LNCAP (cell line): ENCODE measurements around the gene MYO19.

ENCODE experiments used
- TF ChIP-seq, protein P1 (sequence below): fragments of 450-650 bp; IDR thresholded peaks from 2 replicates; pipeline ENCODE4 v1.5.1; 2017; ENCODE audit warnings: mild to moderate bottlenecking

The MYO19 gene

DNA sequence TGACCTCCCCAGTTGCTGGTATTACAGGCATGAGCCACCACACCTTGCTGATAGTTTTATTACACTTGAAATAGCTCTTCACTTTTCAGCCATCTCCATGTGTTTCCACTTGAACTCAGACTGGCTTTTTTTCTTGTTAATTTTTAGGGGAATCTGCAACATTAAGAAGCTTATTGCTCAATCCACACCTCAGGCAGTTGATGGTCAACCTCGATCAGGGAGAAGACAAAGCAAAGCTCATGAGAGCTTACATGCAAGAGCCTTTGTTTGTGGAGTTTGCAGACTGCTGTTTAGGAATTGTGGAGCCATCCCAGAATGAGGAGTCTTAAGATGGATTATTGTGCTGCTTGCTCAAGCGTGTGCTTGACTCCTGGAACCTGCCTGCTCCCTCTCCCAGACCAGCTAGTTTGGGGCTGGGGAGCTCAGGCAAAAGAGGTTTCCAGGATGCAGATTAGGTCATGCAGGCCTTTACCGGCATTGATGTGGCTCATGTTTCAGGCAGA, 39.5 kb downstream of the MYO19 start:
- TF ChIP-seq, protein P1, sequence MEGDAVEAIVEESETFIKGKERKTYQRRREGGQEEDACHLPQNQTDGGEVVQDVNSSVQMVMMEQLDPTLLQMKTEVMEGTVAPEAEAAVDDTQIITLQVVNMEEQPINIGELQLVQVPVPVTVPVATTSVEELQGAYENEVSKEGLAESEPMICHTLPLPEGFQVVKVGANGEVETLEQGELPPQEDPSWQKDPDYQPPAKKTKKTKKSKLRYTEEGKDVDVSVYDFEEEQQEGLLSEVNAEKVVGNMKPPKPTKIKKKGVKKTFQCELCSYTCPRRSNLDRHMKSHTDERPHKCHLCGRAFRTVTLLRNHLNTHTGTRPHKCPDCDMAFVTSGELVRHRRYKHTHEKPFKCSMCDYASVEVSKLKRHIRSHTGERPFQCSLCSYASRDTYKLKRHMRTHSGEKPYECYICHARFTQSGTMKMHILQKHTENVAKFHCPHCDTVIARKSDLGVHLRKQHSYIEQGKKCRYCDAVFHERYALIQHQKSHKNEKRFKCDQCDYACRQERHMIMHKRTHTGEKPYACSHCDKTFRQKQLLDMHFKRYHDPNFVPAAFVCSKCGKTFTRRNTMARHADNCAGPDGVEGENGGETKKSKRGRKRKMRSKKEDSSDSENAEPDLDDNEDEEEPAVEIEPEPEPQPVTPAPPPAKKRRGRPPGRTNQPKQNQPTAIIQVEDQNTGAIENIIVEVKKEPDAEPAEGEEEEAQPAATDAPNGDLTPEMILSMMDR = no peak

DNA sequence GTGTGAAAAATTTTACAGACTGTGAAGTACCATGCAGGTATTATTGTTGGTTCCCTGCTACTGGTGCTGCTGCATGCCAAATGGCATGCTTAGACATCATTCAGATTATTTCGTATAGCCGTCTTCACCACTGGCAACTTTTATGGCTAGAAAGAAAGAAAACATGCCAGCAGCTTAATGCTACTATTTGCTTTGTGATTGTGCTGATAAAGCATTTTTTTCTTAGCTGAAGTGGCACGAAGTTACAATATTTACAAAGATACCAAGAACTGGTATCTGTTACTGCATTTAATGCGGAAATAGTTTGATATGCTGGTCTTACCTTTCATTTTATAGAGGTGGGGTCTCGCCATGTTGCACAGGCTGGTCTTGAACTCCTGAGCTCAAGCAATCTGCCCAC, 40.0 kb downstream of the MYO19 start:
- TF ChIP-seq, protein P1 = no peak

DNA sequence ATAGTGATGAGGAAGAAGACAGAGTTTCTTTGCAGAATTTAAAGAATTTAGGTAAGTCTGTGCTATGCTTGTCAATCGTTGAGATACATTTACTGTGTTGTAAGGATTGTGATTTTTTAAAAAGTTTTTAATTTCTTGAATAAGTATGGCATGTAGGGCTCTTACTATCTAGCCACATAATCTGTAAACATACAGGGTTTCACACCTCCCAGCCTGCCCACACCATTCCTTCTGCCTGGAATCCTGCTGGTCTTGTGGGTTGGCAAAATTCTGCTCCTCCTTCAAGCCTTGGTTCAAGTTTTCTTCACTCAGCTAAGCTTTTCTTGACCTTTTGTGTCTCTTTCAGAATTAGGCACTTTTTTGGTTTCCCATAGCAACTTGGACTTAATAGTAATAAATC, 40.7 kb downstream of the MYO19 start:
- TF ChIP-seq, protein P1 = no peak

DNA sequence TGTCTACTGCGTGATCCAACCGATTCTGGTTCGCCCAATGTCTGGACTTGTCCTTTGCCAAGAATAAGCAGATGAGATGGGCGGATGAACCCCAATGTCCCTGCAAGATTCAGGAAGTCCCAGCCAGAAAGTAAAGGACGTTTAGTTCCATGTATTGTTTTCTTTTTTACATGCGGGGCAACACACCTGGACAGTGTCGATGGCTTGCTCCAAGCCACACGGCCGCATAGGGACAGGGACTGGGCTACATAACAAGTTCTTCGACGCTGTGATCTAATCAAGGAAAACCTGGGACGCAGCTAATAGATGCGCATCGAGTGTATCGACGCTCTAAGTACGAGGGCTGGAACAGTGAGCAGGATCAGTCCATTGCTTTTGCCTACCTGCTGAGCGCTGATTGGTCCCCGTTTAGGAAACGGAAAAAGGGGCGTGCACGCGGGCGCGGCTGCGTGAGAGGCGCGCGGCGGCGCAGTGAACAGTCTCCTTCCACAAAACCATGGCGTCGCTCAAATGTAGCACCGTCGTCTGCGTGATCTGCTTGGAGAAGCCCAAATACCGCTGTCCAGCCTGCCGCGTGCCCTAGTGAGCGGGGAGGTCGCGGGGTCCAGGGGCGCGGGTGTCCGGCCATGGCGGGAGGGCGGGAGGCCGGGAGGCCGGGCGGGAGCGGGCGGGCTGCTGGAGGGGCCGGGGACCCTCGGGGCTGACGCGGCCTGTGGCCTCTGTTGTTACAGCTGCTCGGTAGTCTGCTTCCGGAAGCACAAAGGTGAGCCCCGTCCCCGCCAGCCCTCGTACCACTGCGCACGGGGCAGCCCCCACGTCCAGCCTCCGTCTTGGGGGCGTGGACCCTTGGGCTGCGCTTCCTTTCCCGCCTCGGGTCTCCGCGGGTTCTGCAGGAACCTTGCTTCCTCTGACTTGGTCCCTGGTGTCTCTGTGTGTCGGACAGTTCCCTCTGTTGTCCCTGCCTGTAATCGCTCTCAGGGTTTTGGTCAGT, 48.2 kb downstream of the MYO19 start, which contains the start of gene ZNHIT3:
TSS of gene ZNHIT3 (plus strand) at position 478 of the 991 bp plus-strand sequence. CDS start at position 497, 19 bp downstream.
- TF ChIP-seq, protein P1 = no peak

DNA sequence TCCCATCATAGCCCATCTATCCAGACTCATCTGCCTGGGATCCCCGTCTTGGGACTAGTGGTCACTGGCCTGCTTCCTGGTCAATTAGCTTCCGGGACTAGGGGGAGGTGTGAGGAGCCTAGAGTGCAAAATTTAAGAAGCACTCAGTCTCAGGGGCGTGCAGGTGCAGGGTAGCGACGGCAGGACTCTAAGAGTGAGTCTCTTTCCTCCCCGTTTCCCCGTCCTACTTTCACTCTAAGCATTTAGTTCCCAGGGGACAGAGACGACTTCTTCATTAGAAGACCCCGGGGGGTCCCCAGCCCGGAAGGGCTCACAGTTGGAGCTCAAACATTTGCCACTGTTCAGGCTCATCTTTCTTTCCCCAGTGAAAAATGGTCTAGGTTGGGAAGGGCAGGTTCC, 48.9 kb downstream of the MYO19 start:
- TF ChIP-seq, protein P1 = no peak

DNA sequence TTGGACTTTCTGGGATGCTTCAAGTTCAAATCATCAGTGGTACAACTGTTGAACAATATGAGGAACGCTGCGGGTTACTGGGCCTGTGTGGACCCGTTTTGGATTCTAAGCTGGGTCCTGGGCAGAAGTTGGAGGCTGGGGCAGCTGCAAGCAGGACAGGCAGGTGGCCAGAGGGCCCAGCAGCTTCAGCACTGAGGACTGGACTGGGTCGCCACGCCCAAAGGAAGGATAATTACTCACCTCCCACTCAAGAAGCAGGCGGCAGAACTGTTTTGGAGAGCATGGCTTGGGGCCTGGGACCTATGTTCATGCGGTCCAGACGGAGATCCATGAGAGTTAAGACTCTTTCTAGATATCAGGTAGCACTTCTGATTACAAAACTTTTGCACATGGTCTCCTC, 49.6 kb downstream of the MYO19 start:
- TF ChIP-seq, protein P1 = no peak

DNA sequence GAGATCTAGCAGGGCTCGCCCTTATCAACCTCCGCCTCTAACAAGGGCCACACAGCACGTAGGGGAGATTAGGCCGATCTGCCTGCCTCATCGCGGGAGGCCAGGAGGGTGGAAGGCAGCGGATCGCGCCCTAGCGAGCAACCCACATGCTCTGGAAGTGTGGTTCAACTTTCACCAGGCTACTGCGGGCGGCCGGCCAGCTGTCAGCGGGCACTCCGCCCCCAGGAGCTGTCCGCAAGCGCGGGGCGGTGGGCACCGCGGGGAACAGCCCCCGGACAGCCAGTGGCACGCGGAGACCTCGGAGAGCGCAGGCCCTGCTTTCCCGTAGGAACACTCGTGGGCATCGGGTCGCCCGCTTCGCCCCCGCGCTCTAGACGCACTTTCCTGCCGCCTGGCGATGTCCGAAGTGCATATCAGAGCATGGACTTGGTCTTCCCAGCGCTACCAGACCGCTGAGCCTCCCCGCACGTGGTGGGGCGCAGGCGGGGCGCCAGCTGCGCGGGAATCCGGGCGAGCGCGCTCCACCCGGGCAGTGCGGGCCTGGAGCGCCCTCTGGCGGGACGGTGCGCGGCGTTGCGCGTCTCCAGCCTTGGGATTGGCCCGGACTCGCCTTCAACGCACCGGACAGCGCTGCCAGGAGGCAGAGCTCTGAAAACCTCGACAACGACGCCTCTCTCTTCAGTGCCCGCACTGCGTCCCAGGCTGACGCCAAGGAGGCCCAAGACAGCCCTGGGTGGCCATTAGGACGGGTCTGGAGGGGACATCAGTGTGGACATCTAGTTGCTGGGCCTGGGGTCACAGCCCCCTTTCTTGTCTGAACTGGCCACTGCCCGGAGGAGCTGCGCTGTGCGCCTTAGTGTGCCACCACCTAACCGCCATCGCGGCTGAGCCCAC, 51.8 kb downstream of the MYO19 start:
- TF ChIP-seq, protein P1 = peak; percentile 96
